SK-N-SH (cell line): ENCODE results near the gene FOXD4L3.
"Not testable (repeated sequence)": the region's sequence is repeated elsewhere in the genome, so short reads cannot be mapped to it uniquely, and the experiment has no call there.

Experiments used
- CTCF ChIP-seq: fragments of 200-600 bp; sonication (generic); IDR thresholded peaks from 2 replicates; pipeline ENCODE4 v1.6.1; 2017; ENCODE audit warnings: antibody characterized with exemption, mild to moderate bottlenecking, moderate library complexity
- ELF1 ChIP-seq: IDR thresholded peaks from 2 replicates; pipeline ENCODE4 v1.4.0; 2012
- EP300 ChIP-seq, 2 experiments: IDR thresholded peaks; 2 replicates each; pipeline versions ENCODE4 v1.4.0 to v1.6.1; 2012; ENCODE audit warnings: borderline replicate concordance in 1 of 2, low read depth in 1 of 2, low read length in 1 of 2
- EZH2phosphoT487 ChIP-seq: fragments of 200-600 bp; sonication (generic); IDR thresholded peaks from 2 replicates; pipeline ENCODE4 v1.6.1; 2017; ENCODE audit warnings: low read depth, mixed run types, mild to moderate bottlenecking, antibody characterized with exemption, moderate library complexity, borderline replicate concordance
- GABPA ChIP-seq: IDR thresholded peaks from 2 replicates; pipeline ENCODE4 v1.4.0; 2012; ENCODE audit warnings: low read depth, mild to moderate bottlenecking
- GATA2 ChIP-seq: sonication (generic); formaldehyde crosslinking; IDR thresholded peaks from 2 replicates; pipeline ENCODE4 v1.5.0; 2020; ENCODE audit warnings: mild to moderate bottlenecking, missing genetic modification reagents
- POLR2AphosphoS5 ChIP-seq: IDR thresholded peaks from 2 replicates; pipeline ENCODE4 v1.6.1; 2012; ENCODE audit warnings: low read depth, low read length
- RAD21 ChIP-seq: IDR thresholded peaks from 2 replicates; pipeline ENCODE4 v1.6.1; 2012; ENCODE audit warnings: mild to moderate bottlenecking, low read length
- RCOR1 ChIP-seq: fragments of 150-350 bp; IDR thresholded peaks from 2 replicates; pipeline ENCODE4 v1.6.1; 2017; ENCODE audit warnings: antibody characterized with exemption, low read length
- TAF1 ChIP-seq: IDR thresholded peaks from 2 replicates; pipeline ENCODE4 v1.6.1; 2012; ENCODE audit warnings: low read depth, mild to moderate bottlenecking, low read length, moderate library complexity, borderline replicate concordance
- YY1 ChIP-seq: IDR thresholded peaks from 2 replicates; pipeline ENCODE4 v1.4.0; 2012; ENCODE audit warnings: low read depth, mild to moderate bottlenecking

- not testable (repeated sequence) for TF ChIP-seq ELF1; EP300 (IDR thresholded peaks at IDR 0.05; ENCODE audit: borderline replicate concordance in 1 of 2, low read depth in 1 of 2, low read length in 1 of 2); CTCF; GATA2; EZH2phosphoT487; RAD21; YY1; RCOR1; TAF1; POLR2AphosphoS5; GABPA
These were observed at the start of gene FOXD4L3 for GRCh38 chr9:68302567-68302966.
